GM23248 (cell line): Measurements from ENCODE around the gene SDC3. TPM values are rescaled to one million over a fixed set of nuclear protein-coding genes. Genes with fewer than 3 reads are reported as not detected.

Source experiments
- DNase-seq: peaks from one replicate; pipeline ENCODE4 v3.0.0-alpha.2; 2015
- H2AFZ ChIP-seq: fragments of 200-600 bp; sonication (generic); 2 replicates; pipeline ENCODE4 v1.6.1; 2016; ENCODE audit warnings: antibody characterized with exemption
- H3F3A ChIP-seq: fragments of 200-600 bp; sonication (generic); 2 replicates; pipeline ENCODE4 v1.6.1; 2016; ENCODE audit warnings: mild to moderate bottlenecking, antibody characterized with exemption, mixed run types; ENCODE audit not compliant: insufficient read depth
- H3K27ac ChIP-seq: fragments of 200-600 bp; sonication (generic); 2 replicates; pipeline ENCODE4 v1.5.1; 2016; ENCODE audit warnings: mild to moderate bottlenecking
- H3K27me3 ChIP-seq: fragments of 200-600 bp; sonication (generic); replicated peaks from 2 replicates; pipeline ENCODE4 v1.6.1; 2016; ENCODE audit warnings: mild to moderate bottlenecking; ENCODE audit not compliant: insufficient read depth
- H3K36me3 ChIP-seq: fragments of 200-600 bp; sonication (generic); 2 replicates; pipeline ENCODE4 v1.6.1; 2016; ENCODE audit warnings: low read depth, mild to moderate bottlenecking
- H3K4me1 ChIP-seq: fragments of 200-600 bp; sonication (generic); 2 replicates; pipeline ENCODE4 v1.6.1; 2016; ENCODE audit warnings: mild to moderate bottlenecking; ENCODE audit not compliant: insufficient read depth
- H3K4me2 ChIP-seq: fragments of 200-600 bp; sonication (generic); one replicate; pipeline ENCODE4 v1.6.1; 2016; ENCODE audit warnings: mild to moderate bottlenecking; ENCODE audit not compliant: unreplicated experiment
- H3K4me3 ChIP-seq: fragments of 200-600 bp; sonication (generic); 2 replicates; pipeline ENCODE4 v1.5.1; 2016; ENCODE audit warnings: mild to moderate bottlenecking
- H3K79me2 ChIP-seq: fragments of 200-600 bp; sonication (generic); 2 replicates; pipeline ENCODE4 v1.6.1; 2016; ENCODE audit warnings: mild to moderate bottlenecking; ENCODE audit not compliant: insufficient read depth
- H3K9ac ChIP-seq: fragments of 200-600 bp; sonication (generic); 2 replicates; pipeline ENCODE4 v1.6.1; 2016; ENCODE audit warnings: mild to moderate bottlenecking
- H3K9me2 ChIP-seq: fragments of 200-600 bp; sonication (generic); 2 replicates; pipeline ENCODE4 v1.6.1; 2016; ENCODE audit warnings: mixed run types, mild to moderate bottlenecking, moderate library complexity; ENCODE audit not compliant: insufficient read depth
- H3K9me3 ChIP-seq: fragments of 200-600 bp; sonication (generic); one replicate; pipeline ENCODE4 v1.6.1; 2017; ENCODE audit warnings: low read depth
- H4K20me1 ChIP-seq: fragments of 200-600 bp; sonication (generic); 2 replicates; pipeline ENCODE4 v1.6.0; 2016; ENCODE audit not compliant: insufficient read depth
- EZH2 ChIP-seq: fragments of 200-600 bp; sonication (generic); IDR thresholded peaks from 2 replicates; pipeline ENCODE4 v1.6.1; 2018; ENCODE audit warnings: antibody characterized with exemption, mild to moderate bottlenecking; ENCODE audit not compliant: insufficient read depth, poor library complexity, severe bottlenecking
- EZH2phosphoT487 ChIP-seq: fragments of 200-600 bp; sonication (generic); IDR thresholded peaks from 2 replicates; pipeline ENCODE4 v1.6.1; 2018; ENCODE audit warnings: antibody characterized with exemption, moderate library complexity, mild to moderate bottlenecking, low read depth; ENCODE audit not compliant: insufficient read depth
- WGBS, 2 experiments: methylation state at CpG; one replicate each; pipeline ENCODE4 v1.1.6; 2015 to 2017; ENCODE audit warnings: low lambda C conversion rate in 2 of 2, low coverage in 1 of 2; ENCODE audit errors: missing lambda C conversion rate in 2 of 2; 5-methylcytosine and 5-hydroxymethylcytosine counted together
- in situ Hi-C: fragments of 300-500 bp; cut with MboI; formaldehyde crosslinking; loops from 2 replicates; pipeline ENCODE4 v1.15.0; 2020
- polyA plus RNA-seq: library from polyadenylated mRNA; unstranded; fragments of >200 nt; fragmentation: Nextera tagmentation; extraction: Ambion mirVana; gene quantifications from 2 replicates; pipeline ENCODE4 v1.2.1, GENCODE V29; 2016
- total RNA-seq: library from RNA; depleted of rRNA; stranded (reverse); fragments of >200 nt; shearing (Covaris generic); gene quantifications from 2 replicates; pipeline ENCODE4 v1.2.3, GENCODE V29; 2014

The SDC3 gene
- total and polyA plus RNA-seq, 2 experiments from 2014 or later, result 6.9 to 39.7 TPM

- H2AFZ ChIP-seq, result no peak overlapping the region
- H3K4me3 ChIP-seq, result no peak overlapping the region
- H3K27ac ChIP-seq, result no peak overlapping the region
- no peaks in the 10 kb centered on the region for H3K9me2 ChIP-seq
- H3K79me2 ChIP-seq, result no peaks in the 10 kb centered on the region
- DNase-seq, result no peak
- peaks cover 14% of the 10 kb centered on the region for H3F3A ChIP-seq
- H3K4me2 ChIP-seq, result no peak overlapping the region
- no peaks in the 10 kb centered on the region for H3K27me3 ChIP-seq
- no peaks in the 10 kb centered on the region for H3K9me3 ChIP-seq
- 77 to 86% methylated on average over 9 to 10 of the region's 10 CpGs for WGBS, 2 experiments
- in situ Hi-C loops, result loop anchor here (5.0 kb wide), 1 partner anchor 111 kb away; no protein-coding TSS in a partner anchor
- H3K36me3 ChIP-seq, result no peaks in the 10 kb centered on the region
- H3K4me1 ChIP-seq, result no peaks in the 10 kb centered on the region
- no peaks in the 10 kb centered on the region for H4K20me1 ChIP-seq
- TF ChIP-seq EZH2phosphoT487, result no peak
- H3K9ac ChIP-seq, result no peak overlapping the region
These were observed 4.5 kb upstream of the SDC3 start for GRCh38 chr1:30912913-30913652.

- no peaks in the 10 kb centered on the region for H3K36me3 ChIP-seq
- no peak overlapping the region for H2AFZ ChIP-seq
- WGBS, 2 experiments, result 74% methylated on average over 6 of the region's 6 CpGs
- H3K27ac ChIP-seq, result no peak overlapping the region
- TF ChIP-seq EZH2, result no peak
- no peak for TF ChIP-seq EZH2phosphoT487
- no peak for DNase-seq
- no peak overlapping the region for H3K4me3 ChIP-seq
- H3K9ac ChIP-seq, result no peak overlapping the region
- peaks cover 14% of the 10 kb centered on the region for H3F3A ChIP-seq
- no peaks in the 10 kb centered on the region for H3K27me3 ChIP-seq
- in situ Hi-C loops, result loop anchor here (5.0 kb wide), 1 partner anchor 110 kb away; no protein-coding TSS in a partner anchor
- no peaks in the 10 kb centered on the region for H4K20me1 ChIP-seq
- no peaks in the 10 kb centered on the region for H3K4me1 ChIP-seq
- H3K4me2 ChIP-seq, result no peak overlapping the region
- H3K79me2 ChIP-seq, result no peaks in the 10 kb centered on the region
- H3K9me2 ChIP-seq, result no peaks in the 10 kb centered on the region
- H3K9me3 ChIP-seq, result no peaks in the 10 kb centered on the region
These were observed 3.7 kb upstream of the SDC3 start for GRCh38 chr1:30912224-30912623.

GRCh38 chr1:30911059-30911954 lies 2.7 kb upstream of the SDC3 start:
- Histone ChIP-seq H3K9ac (no peak overlapping the region), H4K20me1 (no peaks in the 10 kb centered on the region), H3K9me3 (no peaks in the 10 kb centered on the region), H3K4me2 (no peak overlapping the region), H3K36me3 (no peaks in the 10 kb centered on the region), H3K79me2 (0 out of 2 replicates have a peak, but pooled peaks cover 3% of the 10 kb centered on the region), H2AFZ (no peak overlapping the region), H3K4me1 (no peaks in the 10 kb centered on the region), H3K4me3 (no peak overlapping the region), H3K27ac (no peak overlapping the region), H3F3A (peaks cover 14% of the 10 kb centered on the region), H3K27me3 (no peaks in the 10 kb centered on the region), H3K9me2 (no peaks in the 10 kb centered on the region)
- peak; percentile 93 for DNase-seq
- TF ChIP-seq EZH2, result no peak
- in situ Hi-C loops, result loop anchor here (5.0 kb wide), 1 partner anchor 109 kb away; no protein-coding TSS in a partner anchor
- 32 to 33% methylated on average over 9 of the region's 9 CpGs for WGBS, 2 experiments

- Histone ChIP-seq H3K4me2 (peak overlapping the region; percentile 62), H2AFZ (peak overlapping the region; percentile 85), H3K9ac (peak overlapping the region; percentile 64; the same call in 1 of the 2 replicates)
These were observed 959 bp upstream of the SDC3 start for GRCh38 chr1:30909365-30910068.

More at GRCh38 chr1:30909365-30910068, 959 bp upstream of the SDC3 start:
- Histone ChIP-seq H3K27ac (no peak overlapping the region), H3K79me2 (0 out of 2 replicates have a peak, but pooled peaks cover 5% of the 10 kb centered on the region), H4K20me1 (no peaks in the 10 kb centered on the region), H3K36me3 (no peaks in the 10 kb centered on the region), H3F3A (peaks cover 14% of the 10 kb centered on the region), H3K4me1 (no peaks in the 10 kb centered on the region), H3K27me3 (no peaks in the 10 kb centered on the region), H3K9me3 (no peaks in the 10 kb centered on the region), H3K4me3 (peak overlapping the region; percentile 67; the same call in 1 of the 2 replicates), H3K9me2 (no peaks in the 10 kb centered on the region)
- TF ChIP-seq EZH2phosphoT487 (no peak), EZH2 (no peak)
- in situ Hi-C loops, result loop anchor here (5.0 kb wide), 1 partner anchor 107 kb away; no protein-coding TSS in a partner anchor
- 77 to 81% methylated on average over 14 of the region's 14 CpGs for WGBS, 2 experiments
- DNase-seq, result no peak
